Measurements from ENCODE around the gene MTR.

GRCh38 chr1:236945002-236945401 lies 149.9 kb downstream of the MTR start:
- no peak for TF ChIP-seq EZH2 (IDR thresholded peaks at IDR 0.05; ENCODE audit: borderline replicate concordance, low read length)
- TF ChIP-seq CTCF (conservative IDR thresholded peaks at IDR 0.05 in 1 of 2, IDR thresholded peaks at IDR 0.05 in 1 of 2; ENCODE audit: extremely low read depth in 1 of 2, insufficient read depth in 1 of 2, low read depth in 1 of 2, low read length in 2 of 2): no peak

Data from mammary epithelial cell (primary cell).